GM23338 (cell line): ENCODE data around the gene HLA-DMA. TPM values are rescaled to one million over a fixed set of nuclear protein-coding genes. Genes with fewer than 3 reads are reported as not detected.

ENCODE experiments used
- ATAC-seq: fragments of 200-7000 bp; cut with Tn5 transposase; 3 replicates; pipeline ENCODE4 v1.9.1; 2020
- DNase-seq: peaks from one replicate; pipeline ENCODE4 v3.0.0-alpha.2; 2015; ENCODE audit warnings: low spot score
- H2AFZ ChIP-seq: fragments of 200-600 bp; sonication (generic); 2 replicates; pipeline ENCODE4 v1.8.0; 2016; ENCODE audit warnings: antibody characterized with exemption, mild to moderate bottlenecking, moderate library complexity
- H3F3A ChIP-seq: fragments of 200-600 bp; sonication (generic); replicated peaks from 2 replicates; pipeline ENCODE4 v1.8.0; 2017; ENCODE audit warnings: antibody characterized with exemption, mixed run types, low read depth
- H3K27ac ChIP-seq: fragments of 200-600 bp; sonication (generic); 2 replicates; pipeline ENCODE4 v1.6.1; 2016; ENCODE audit warnings: low read depth
- H3K27me3 ChIP-seq: fragments of 200-600 bp; sonication (generic); 2 replicates; pipeline ENCODE4 v1.8.0; 2016; ENCODE audit warnings: mild to moderate bottlenecking, mixed run types, moderate library complexity; ENCODE audit not compliant: insufficient read depth
- H3K36me3 ChIP-seq: fragments of 200-600 bp; sonication (generic); 2 replicates; pipeline ENCODE4 v1.8.0; 2016; ENCODE audit warnings: mild to moderate bottlenecking; ENCODE audit not compliant: insufficient read depth
- H3K4me1 ChIP-seq: fragments of 200-600 bp; sonication (generic); 2 replicates; pipeline ENCODE4 v1.8.0; 2016; ENCODE audit warnings: mild to moderate bottlenecking, moderate library complexity; ENCODE audit not compliant: insufficient read depth
- H3K4me2 ChIP-seq: fragments of 200-600 bp; sonication (generic); 2 replicates; pipeline ENCODE4 v1.7.1; 2017; ENCODE audit warnings: mixed run types
- H3K4me3 ChIP-seq: fragments of 200-600 bp; sonication (generic); 2 replicates; pipeline ENCODE4 v1.6.1; 2016; ENCODE audit warnings: mixed run types
- H3K79me2 ChIP-seq: fragments of 200-600 bp; sonication (generic); replicated peaks from 2 replicates; pipeline ENCODE4 v1.8.0; 2017; ENCODE audit warnings: mild to moderate bottlenecking; ENCODE audit not compliant: insufficient read depth
- H3K9me2 ChIP-seq: fragments of 200-600 bp; sonication (generic); 2 replicates; pipeline ENCODE4 v1.8.0; 2017; ENCODE audit not compliant: insufficient read depth
- H4K20me1 ChIP-seq: fragments of 200-600 bp; sonication (generic); replicated peaks from 2 replicates; pipeline ENCODE4 v1.8.0; 2017; ENCODE audit warnings: mild to moderate bottlenecking; ENCODE audit not compliant: insufficient read depth
- H3K27ac Mint-ChIP-seq: 2 replicates; pipeline ENCODE4 v1.8.0; 2020; ENCODE audit warnings: inconsistent platforms, mild to moderate bottlenecking, moderate library complexity, mixed read lengths
- H3K27me3 Mint-ChIP-seq: 3 replicates; pipeline ENCODE4 v1.8.0; 2022; ENCODE audit warnings: low read depth, mild to moderate bottlenecking, moderate library complexity, mixed read lengths, inconsistent platforms; ENCODE audit not compliant: insufficient read depth, poor library complexity
- H3K36me3 Mint-ChIP-seq: 3 replicates; pipeline ENCODE4 v1.8.0; 2021; ENCODE audit warnings: low read depth, mild to moderate bottlenecking, inconsistent platforms, moderate library complexity, mixed read lengths
- H3K4me1 Mint-ChIP-seq: 3 replicates; pipeline ENCODE4 v1.8.0; 2020; ENCODE audit warnings: mild to moderate bottlenecking, inconsistent platforms, mixed read lengths
- H3K4me3 Mint-ChIP-seq: 3 replicates; pipeline ENCODE4 v1.8.0; 2021; ENCODE audit warnings: moderate library complexity, mild to moderate bottlenecking, inconsistent platforms, mixed read lengths
- H3K9me3 Mint-ChIP-seq: 3 replicates; pipeline ENCODE4 v1.8.0; 2020; ENCODE audit warnings: moderate library complexity, mild to moderate bottlenecking, inconsistent platforms, mixed read lengths
- ZNF331 ChIP-seq: fragments of 250-450 bp; sonication (Bioruptor Pico); IDR thresholded peaks from 2 replicates; pipeline ENCODE4 v1.5.0; 2020; ENCODE audit warnings: low read depth, mild to moderate bottlenecking, moderate library complexity
- polyA plus RNA-seq: library from polyadenylated mRNA; unstranded; fragments of >200 nt; fragmentation: Nextera tagmentation; extraction: Ambion mirVana; gene quantifications from 2 replicates; pipeline ENCODE4 v1.2.1, GENCODE V29; 2016
- total RNA-seq: library from RNA; depleted of rRNA; stranded (reverse); fragments of >200 nt; shearing (Covaris generic); gene quantifications from 2 replicates; pipeline ENCODE4 v1.2.3, GENCODE V29; 2014
- TF ChIP-seq, protein P1 (sequence below): fragments of 250-450 bp; sonication (Bioruptor Pico); IDR thresholded peaks from 2 replicates; pipeline ENCODE4 v1.5.0; 2020; ENCODE audit warnings: mild to moderate bottlenecking, moderate library complexity
- TF ChIP-seq, protein P2 (sequence below), 2 experiments: fragments of 200-600 bp in 1 of 2; sonication (generic) in 1 of 2; conservative IDR thresholded peaks; 2 replicates each; pipeline versions ENCODE4 v1.5.1 to v1.6.1; 2016 to 2017; ENCODE audit warnings: antibody characterized with exemption in 2 of 2, low read depth in 2 of 2, mild to moderate bottlenecking in 2 of 2, moderate library complexity in 1 of 2

Gene HLA-DMA
- total and polyA plus RNA-seq, 2 experiments from 2014 or later, result 5.2 to 6.2 TPM

GRCh38 chr6:32953775-32954174, 878 bp upstream of the HLA-DMA start (continued):
- TF ChIP-seq, protein P1, sequence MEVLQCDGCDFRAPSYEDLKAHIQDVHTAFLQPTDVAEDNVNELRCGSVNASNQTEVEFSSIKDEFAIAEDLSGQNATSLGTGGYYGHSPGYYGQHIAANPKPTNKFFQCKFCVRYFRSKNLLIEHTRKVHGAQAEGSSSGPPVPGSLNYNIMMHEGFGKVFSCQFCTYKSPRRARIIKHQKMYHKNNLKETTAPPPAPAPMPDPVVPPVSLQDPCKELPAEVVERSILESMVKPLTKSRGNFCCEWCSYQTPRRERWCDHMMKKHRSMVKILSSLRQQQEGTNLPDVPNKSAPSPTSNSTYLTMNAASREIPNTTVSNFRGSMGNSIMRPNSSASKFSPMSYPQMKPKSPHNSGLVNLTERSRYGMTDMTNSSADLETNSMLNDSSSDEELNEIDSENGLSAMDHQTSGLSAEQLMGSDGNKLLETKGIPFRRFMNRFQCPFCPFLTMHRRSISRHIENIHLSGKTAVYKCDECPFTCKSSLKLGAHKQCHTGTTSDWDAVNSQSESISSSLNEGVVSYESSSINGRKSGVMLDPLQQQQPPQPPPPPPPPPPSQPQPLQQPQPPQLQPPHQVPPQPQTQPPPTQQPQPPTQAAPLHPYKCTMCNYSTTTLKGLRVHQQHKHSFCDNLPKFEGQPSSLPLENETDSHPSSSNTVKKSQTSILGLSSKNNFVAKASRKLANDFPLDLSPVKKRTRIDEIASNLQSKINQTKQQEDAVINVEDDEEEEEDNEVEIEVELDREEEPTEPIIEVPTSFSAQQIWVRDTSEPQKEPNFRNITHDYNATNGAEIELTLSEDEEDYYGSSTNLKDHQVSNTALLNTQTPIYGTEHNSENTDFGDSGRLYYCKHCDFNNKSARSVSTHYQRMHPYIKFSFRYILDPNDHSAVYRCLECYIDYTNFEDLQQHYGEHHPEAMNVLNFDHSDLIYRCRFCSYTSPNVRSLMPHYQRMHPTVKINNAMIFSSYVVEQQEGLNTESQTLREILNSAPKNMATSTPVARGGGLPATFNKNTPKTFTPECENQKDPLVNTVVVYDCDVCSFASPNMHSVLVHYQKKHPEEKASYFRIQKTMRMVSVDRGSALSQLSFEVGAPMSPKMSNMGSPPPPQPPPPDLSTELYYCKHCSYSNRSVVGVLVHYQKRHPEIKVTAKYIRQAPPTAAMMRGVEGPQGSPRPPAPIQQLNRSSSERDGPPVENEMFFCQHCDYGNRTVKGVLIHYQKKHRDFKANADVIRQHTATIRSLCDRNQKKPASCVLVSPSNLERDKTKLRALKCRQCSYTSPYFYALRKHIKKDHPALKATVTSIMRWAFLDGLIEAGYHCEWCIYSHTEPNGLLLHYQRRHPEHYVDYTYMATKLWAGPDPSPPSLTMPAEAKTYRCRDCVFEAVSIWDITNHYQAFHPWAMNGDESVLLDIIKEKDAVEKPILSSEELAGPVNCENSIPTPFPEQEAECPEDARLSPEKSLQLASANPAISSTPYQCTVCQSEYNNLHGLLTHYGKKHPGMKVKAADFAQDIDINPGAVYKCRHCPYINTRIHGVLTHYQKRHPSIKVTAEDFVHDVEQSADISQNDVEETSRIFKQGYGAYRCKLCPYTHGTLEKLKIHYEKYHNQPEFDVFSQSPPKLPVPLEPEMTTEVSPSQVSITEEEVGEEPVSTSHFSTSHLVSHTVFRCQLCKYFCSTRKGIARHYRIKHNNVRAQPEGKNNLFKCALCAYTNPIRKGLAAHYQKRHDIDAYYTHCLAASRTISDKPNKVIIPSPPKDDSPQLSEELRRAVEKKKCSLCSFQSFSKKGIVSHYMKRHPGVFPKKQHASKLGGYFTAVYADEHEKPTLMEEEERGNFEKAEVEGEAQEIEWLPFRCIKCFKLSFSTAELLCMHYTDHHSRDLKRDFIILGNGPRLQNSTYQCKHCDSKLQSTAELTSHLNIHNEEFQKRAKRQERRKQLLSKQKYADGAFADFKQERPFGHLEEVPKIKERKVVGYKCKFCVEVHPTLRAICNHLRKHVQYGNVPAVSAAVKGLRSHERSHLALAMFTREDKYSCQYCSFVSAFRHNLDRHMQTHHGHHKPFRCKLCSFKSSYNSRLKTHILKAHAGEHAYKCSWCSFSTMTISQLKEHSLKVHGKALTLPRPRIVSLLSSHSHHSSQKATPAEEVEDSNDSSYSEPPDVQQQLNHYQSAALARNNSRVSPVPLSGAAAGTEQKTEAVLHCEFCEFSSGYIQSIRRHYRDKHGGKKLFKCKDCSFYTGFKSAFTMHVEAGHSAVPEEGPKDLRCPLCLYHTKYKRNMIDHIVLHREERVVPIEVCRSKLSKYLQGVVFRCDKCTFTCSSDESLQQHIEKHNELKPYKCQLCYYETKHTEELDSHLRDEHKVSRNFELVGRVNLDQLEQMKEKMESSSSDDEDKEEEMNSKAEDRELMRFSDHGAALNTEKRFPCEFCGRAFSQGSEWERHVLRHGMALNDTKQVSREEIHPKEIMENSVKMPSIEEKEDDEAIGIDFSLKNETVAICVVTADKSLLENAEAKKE, result no peak

GRCh38 chr6:32950449-32950848, 2.4 kb downstream of the HLA-DMA start:
- no peaks in the 10 kb centered on the region for H3K79me2 ChIP-seq
- Mint-ChIP-seq H3K27me3 (peaks cover 2% of the 10 kb centered on the region), H3K27ac (no peak overlapping the region), H3K4me3 (no peak overlapping the region), H3K4me1 (peaks cover 32% of the 10 kb centered on the region), H3K36me3 (no peaks in the 10 kb centered on the region), H3K9me3 (no peaks in the 10 kb centered on the region)
- no peaks in the 10 kb centered on the region; the same call in 1 of the 2 replicates for H3F3A ChIP-seq
- no peaks in the 10 kb centered on the region for H4K20me1 ChIP-seq
- no peak overlapping the region for H3K4me2 ChIP-seq
- no peak for DNase-seq
- H2AFZ ChIP-seq, result no peak overlapping the region
- no peak overlapping the region for H3K27ac ChIP-seq
- no peaks in the 10 kb centered on the region for H3K27me3 ChIP-seq
- TF ChIP-seq, protein P1, result no peak
- TF ChIP-seq ZNF331 (CRISPR knock-in tag), result no peak
- TF ChIP-seq, protein P2, sequence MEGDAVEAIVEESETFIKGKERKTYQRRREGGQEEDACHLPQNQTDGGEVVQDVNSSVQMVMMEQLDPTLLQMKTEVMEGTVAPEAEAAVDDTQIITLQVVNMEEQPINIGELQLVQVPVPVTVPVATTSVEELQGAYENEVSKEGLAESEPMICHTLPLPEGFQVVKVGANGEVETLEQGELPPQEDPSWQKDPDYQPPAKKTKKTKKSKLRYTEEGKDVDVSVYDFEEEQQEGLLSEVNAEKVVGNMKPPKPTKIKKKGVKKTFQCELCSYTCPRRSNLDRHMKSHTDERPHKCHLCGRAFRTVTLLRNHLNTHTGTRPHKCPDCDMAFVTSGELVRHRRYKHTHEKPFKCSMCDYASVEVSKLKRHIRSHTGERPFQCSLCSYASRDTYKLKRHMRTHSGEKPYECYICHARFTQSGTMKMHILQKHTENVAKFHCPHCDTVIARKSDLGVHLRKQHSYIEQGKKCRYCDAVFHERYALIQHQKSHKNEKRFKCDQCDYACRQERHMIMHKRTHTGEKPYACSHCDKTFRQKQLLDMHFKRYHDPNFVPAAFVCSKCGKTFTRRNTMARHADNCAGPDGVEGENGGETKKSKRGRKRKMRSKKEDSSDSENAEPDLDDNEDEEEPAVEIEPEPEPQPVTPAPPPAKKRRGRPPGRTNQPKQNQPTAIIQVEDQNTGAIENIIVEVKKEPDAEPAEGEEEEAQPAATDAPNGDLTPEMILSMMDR (conservative IDR thresholded peaks at IDR 0.05; ENCODE audit: low read depth in 2 of 2), result no peak
- no peaks in the 10 kb centered on the region for H3K9me2 ChIP-seq
- H3K4me1 ChIP-seq, result peaks cover 8% of the 10 kb centered on the region; the same call in 1 of the 2 replicates
- H3K36me3 ChIP-seq, result no peaks in the 10 kb centered on the region
- no peak overlapping the region for H3K4me3 ChIP-seq
- no peak for ATAC-seq
